GM12874 (cell line): ENCODE data around the gene C1orf105.

Source experiments
- CTCF ChIP-seq: IDR thresholded peaks from 2 replicates; pipeline ENCODE4 v1.5.1; 2011; ENCODE audit warnings: low read depth, mild to moderate bottlenecking, control low read depth, low read length, moderate library complexity; ENCODE audit not compliant: insufficient read depth

The C1orf105 gene

GRCh38 chr1:172381946-172382345 is 38.5 kb upstream of the C1orf105 start:
- TF ChIP-seq CTCF = no peak

GRCh38 chr1:172382406-172382805 is 38.1 kb upstream of the C1orf105 start:
- no peak for TF ChIP-seq CTCF

- no peak for TF ChIP-seq CTCF
Measured at GRCh38 chr1:172382990-172383389, 37.5 kb upstream of the C1orf105 start.

GRCh38 chr1:172383536-172383935 is 36.9 kb upstream of the C1orf105 start:
- TF ChIP-seq CTCF = no peak

GRCh38 chr1:172384656-172385055 is 35.8 kb upstream of the C1orf105 start:
- no peak for TF ChIP-seq CTCF

- no peak for TF ChIP-seq CTCF
Measured at GRCh38 chr1:172386046-172386445, 34.4 kb upstream of the C1orf105 start.

GRCh38 chr1:172388490-172388889 is 32.0 kb upstream of the C1orf105 start:
- TF ChIP-seq CTCF = no peak

- TF ChIP-seq CTCF = no peak
Measured at GRCh38 chr1:172390301-172390682, 30.2 kb upstream of the C1orf105 start.
